HCEC 1CT (cell line): ENCODE results near the gene RBKS.
A peak's percentile ranks its signal among the peaks of the same experiment; 100 is the strongest.

Source experiments
- DNase-seq: peaks from one replicate; pipeline ENCODE4 v3.0.0-alpha.2; 2017

The RBKS gene

GRCh38 chr2:27829791-27830190 lies 60.4 kb downstream of the RBKS start:
- DNase-seq = no peak

- no peak for DNase-seq
Measured at GRCh38 chr2:27828305-27828704, 61.9 kb downstream of the RBKS start.

- DNase-seq = no peak
Measured at GRCh38 chr2:27824401-27824800, 65.8 kb downstream of the RBKS start.

GRCh38 chr2:27823569-27823968 lies 66.6 kb downstream of the RBKS start:
- no peak for DNase-seq

GRCh38 chr2:27823135-27823534 lies 67.1 kb downstream of the RBKS start:
- DNase-seq = no peak

- DNase-seq = no peak
Measured at GRCh38 chr2:27822049-27822448, 68.1 kb downstream of the RBKS start.

- DNase-seq = no peak
Measured at GRCh38 chr2:27815860-27816438, 74.2 kb downstream of the RBKS start.

- DNase-seq = no peak
Measured at GRCh38 chr2:27814758-27815157, 75.4 kb downstream of the RBKS start.

- DNase-seq = no peak
Measured at GRCh38 chr2:27811768-27812167, 78.4 kb downstream of the RBKS start.

GRCh38 chr2:27810455-27810854 lies 79.7 kb downstream of the RBKS start:
- DNase-seq = no peak

- peak; percentile 79 for DNase-seq
Measured at GRCh38 chr2:27809761-27810241, 80.4 kb downstream of the RBKS start.

GRCh38 chr2:27808984-27809383 lies 81.2 kb downstream of the RBKS start:
- no peak for DNase-seq

- no peak for DNase-seq
Measured at GRCh38 chr2:27808418-27808817, 81.8 kb downstream of the RBKS start.

- peak; percentile 38 for DNase-seq
Measured at GRCh38 chr2:27807476-27807875, 82.7 kb downstream of the RBKS start.

- DNase-seq = no peak
Measured at GRCh38 chr2:27806311-27807059, 83.7 kb downstream of the RBKS start.

GRCh38 chr2:27805180-27805579 lies 85.0 kb downstream of the RBKS start:
- no peak for DNase-seq

- peak; percentile 45 for DNase-seq
Measured at GRCh38 chr2:27804146-27804545, 86.0 kb downstream of the RBKS start.

- DNase-seq = no peak
Measured at GRCh38 chr2:27803046-27803445, 87.1 kb downstream of the RBKS start.

- DNase-seq = no peak
Measured at GRCh38 chr2:27802547-27802946, 87.6 kb downstream of the RBKS start.

- no peak for DNase-seq
Measured at GRCh38 chr2:27800856-27801255, 89.3 kb downstream of the RBKS start.

- DNase-seq = no peak
Measured at GRCh38 chr2:27799646-27800010, 90.6 kb downstream of the RBKS start.

- peak; percentile 100 for DNase-seq
Measured at GRCh38 chr2:27798948-27799645, 91.1 kb downstream of the RBKS start.

- DNase-seq = no peak
Measured at GRCh38 chr2:27798486-27798885, 91.7 kb downstream of the RBKS start.

GRCh38 chr2:27797841-27798240 lies 92.3 kb downstream of the RBKS start:
- no peak for DNase-seq
